CMK (cell line): ENCODE data around the gene HMG20B.
A peak's percentile ranks its signal among the peaks of the same experiment; 100 is the strongest.
"Not testable (repeated sequence)": the region's sequence is repeated elsewhere in the genome, so short reads cannot be mapped to it uniquely, and the experiment has no call there.

ENCODE experiments used
- DNase-seq: peaks from one replicate; pipeline ENCODE4 v3.0.0-alpha.2; 2010; ENCODE audit warnings: low read depth

Gene HMG20B

DNA sequence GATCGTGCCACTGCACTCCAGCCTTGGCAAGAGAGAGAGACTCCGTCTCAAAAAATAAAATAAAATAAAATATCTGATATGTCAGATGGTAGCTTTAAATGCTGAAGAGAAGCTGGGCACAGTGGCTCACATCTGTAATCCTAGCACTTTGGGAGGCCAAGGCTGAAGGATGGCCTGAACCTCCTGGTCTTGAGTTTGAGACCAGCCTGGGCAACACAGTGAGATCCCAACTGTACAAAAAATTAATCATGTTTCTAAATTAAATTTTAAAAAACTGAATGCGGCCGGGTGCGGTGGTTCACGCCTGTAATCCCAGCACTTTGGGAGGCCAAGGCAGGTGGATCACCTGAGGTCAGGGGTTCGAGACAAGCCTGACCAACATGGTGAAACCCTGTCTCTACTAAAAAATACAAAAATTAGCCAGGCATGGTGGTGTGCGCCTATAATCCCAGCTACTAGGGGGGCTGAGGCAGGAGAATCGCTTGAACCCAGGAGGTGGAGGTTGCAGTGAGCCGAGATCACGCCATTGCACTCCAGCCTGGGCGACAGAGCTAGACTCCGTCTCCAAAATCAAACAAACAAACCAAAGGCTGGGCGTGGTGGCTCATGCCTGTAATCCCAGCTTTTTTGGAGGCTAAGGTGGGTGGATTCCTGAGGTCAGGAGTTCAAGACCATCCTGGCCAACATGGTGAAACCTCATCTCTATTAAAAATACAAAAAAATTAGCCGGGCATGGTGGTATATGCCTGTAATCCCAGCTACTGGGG, 11.5 kb downstream of the HMG20B start:
- DNase-seq: not testable (repeated sequence)

- no peak for DNase-seq
Measured at GRCh38 chr19:3585301-3586126, 12.8 kb downstream of the HMG20B start, which contains the start of gene GIPC3. TSS of gene GIPC3 (plus strand) at chr19:3585478. CDS start at chr19:3585598, 120 bp downstream.

DNA sequence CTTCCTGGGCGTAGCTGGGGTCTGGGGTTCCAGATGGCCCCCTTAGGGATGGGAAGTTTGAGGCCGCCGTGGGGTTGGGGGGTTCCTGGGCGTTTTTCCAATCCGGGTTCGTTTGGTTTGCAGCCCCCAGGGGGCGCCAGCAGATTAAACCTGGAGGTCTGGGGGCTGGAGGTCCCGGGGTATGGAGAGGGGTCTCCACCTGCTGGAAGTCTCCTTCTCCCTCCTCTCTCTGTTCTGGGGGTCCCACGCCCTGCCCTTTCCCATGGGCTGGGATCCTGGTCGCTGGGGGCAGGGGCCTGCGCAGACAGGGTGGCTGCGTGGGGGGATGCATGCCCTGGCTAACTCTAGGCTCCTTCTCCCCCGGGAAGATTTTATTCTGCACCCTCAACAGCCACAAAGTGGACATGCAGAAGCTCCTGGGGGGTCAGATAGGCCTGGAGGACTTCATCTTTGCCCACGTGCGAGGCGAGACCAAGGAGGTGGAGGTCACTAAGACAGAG, 13.4 kb downstream of the HMG20B start:
- DNase-seq: no peak

GRCh38 chr19:3586707-3587346, 14.1 kb downstream of the HMG20B start:
- no peak for DNase-seq

DNA sequence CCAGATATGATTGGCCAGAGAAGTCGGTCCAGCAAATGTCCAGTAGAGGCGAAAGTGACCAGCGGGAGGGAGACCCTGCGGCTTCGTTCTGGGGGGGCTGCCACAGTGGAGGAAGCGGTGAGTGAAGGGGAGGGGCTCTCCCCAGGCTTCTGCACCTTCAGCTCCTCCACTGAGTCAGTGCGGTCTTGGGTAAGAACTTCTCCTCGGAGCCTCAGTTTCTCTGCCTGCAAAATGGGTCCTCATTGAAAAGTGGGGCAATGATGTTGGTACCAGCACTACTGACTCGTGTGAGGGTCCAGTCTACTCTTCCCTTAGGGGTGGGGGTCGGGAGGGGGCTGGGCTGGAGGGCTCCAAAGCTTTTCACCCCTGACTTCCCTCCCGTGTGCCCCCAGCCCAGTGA, 16.7 kb downstream of the HMG20B start:
- DNase-seq: no peak

GRCh38 chr19:3589949-3590348, 17.2 kb downstream of the HMG20B start:
- no peak for DNase-seq

DNA sequence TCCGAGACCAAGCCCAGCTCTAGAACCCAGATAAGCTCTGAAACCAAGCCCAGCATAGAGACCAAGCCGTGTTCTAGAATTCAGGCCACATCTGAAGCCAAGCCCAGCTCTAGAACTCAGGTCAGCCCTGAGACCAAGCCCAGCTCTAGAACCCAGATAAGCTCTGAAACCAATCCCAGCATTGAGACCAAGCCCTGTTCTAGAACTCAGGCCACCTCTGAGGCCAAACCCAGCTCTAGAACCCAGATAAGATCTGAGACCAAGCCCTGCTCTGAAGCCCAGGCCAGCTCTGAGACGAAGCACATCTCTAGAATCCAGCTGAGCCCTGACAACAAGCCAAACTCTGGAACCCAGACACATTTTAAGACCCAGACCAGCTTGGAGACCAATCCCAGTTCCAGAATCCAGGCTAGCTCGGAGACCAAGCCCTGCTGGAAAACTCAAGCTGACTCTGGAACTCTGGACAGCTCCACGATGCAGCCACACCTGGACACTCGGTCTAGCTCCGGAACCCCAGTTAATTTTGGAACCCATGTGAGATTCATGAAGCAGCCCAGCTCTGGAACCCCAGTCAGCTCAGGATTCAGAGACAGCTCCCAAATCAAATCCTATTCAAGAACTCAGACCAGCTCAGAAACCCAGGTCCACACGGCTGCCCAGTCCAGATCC, 18.4 kb downstream of the HMG20B start:
- no peak for DNase-seq

GRCh38 chr19:3591876-3592613, 19.3 kb downstream of the HMG20B start:
- no peak for DNase-seq

DNA sequence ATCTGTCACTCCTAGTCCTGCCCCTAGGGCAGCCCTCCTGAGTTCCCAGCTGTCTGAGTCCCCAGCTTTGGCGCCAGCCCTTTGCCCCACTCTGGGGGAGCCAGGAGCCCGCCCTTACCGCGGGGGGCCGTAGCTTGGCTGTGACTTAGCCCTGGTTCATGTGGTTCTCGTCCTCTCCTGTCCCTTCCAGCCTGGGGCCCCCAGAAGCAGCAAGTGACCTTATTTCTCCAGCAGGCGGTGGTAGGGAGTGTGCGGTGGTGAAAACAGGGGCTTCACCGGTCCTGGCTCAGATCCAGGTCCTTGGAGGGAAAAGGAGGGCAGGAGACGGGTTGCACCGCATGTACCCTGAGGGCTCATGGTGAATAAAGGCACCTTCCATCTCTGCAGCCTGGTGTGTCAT, 20.4 kb downstream of the HMG20B start:
- no peak for DNase-seq

DNA sequence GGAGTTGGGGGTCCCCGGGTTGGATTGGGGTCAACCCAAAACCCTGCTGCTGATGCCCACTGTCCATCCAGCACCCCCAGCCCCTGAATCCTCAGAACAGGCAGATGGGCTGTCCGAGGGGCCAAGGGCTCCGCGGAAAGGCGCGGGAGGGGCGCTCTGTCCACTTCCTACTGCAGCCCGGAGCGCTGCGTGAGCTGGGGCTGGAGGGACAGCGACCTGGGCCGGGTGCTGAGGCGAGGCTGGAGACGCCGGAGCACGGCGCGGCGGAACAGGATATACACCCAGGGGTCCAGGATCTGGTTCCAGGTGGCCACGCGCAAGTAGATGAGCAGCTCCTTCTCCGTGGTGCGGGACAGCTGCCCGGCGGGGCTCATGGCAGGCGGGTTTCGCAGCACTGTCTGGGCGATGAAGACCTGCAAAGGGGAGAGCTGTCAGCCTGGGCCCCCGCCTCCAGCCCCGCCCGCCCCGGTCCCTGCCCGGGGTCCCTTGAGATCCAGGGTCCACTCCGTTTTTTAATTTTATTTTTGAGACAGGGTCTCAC, 22.8 kb downstream of the HMG20B start:
- DNase-seq: no peak

GRCh38 chr19:3599776-3600187, 27.0 kb downstream of the HMG20B start:
- DNase-seq: no peak

- DNase-seq: no peak
Measured at GRCh38 chr19:3601021-3601420, 28.3 kb downstream of the HMG20B start.

GRCh38 chr19:3603121-3603811, 30.5 kb downstream of the HMG20B start:
- DNase-seq: no peak

DNA sequence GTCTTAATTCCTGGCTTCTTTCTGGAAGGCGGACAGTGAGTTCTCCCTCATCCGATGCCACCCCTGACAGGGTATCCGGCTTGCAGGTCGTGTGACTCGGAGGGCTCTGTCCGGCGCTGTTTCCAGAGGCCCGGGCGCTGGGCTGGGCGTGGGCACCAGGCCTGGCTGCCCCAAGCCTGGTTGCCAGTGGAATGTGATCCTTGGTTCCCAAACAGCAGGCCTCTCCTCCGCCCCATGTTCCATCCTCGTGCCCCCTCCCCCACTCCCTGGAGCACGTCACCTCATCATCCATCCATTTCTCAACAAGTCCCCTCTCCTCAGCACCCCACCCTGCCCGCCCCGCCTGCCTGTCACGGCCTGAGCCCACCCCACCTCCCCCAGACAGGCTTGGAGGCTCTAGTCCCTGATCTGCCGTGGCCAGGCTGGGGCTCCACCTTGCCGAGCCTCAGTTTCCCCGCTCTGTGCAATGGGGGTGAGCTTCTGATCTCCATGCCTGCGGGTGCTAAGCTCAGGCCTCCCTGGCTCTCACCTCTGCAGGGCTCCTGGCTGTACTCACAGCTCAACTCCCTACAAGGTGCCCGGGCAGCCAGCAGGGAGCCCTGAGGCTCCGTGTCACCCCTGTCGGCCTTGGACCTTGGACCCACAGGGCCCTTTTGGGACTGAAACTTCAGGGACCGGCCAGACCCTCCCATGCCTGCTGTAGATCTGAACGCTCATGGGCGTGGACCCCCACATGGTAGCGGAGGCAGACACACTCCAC, 31.7 kb downstream of the HMG20B start:
- no peak for DNase-seq

DNA sequence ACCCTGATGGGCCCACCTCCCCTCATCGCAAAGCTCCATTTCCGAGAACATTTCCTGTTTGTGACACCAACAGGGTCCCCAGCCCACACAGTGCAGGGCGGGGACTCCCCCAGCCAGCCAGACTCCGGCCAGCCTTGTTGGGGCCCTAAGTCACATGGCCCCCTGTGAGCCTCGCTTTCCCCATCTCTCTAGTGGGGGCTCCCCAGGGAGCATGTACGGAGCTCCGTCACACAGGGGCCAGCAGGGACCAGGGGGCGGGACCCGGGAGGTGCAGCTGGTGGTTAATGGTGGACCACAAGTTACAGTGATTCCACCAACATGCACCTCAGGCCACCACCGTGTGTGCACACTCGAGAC, 32.2 kb downstream of the HMG20B start:
- no peak for DNase-seq

GRCh38 chr19:3605361-3605760, 32.6 kb downstream of the HMG20B start:
- no peak for DNase-seq

GRCh38 chr19:3605770-3606169, 33.0 kb downstream of the HMG20B start:
- no peak for DNase-seq

DNA sequence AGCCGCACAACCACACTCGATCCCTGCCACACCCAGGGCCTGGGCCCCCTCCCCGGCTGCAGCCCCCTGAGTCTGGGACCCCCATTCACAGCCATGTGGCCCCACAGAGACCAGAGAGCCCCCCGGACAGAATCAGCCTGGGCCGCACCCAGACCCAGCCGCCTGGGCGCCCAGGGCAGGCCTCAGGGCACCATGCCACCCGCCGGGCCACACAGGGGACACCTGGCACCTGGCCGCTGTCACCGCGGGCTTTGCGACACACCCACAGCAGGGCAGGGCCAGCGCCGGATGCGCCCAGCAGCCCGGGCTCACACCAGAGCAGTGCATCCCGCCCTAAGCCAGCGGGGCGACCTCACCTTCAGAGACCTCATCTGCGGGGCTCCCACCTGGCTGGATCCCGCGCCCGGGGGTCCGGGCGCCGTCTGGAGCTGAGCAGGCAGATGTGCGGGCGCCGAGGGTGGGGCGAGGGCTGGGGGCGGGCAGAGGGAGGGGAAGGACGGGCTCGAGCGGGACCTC, 33.5 kb downstream of the HMG20B start:
- DNase-seq: no peak

DNA sequence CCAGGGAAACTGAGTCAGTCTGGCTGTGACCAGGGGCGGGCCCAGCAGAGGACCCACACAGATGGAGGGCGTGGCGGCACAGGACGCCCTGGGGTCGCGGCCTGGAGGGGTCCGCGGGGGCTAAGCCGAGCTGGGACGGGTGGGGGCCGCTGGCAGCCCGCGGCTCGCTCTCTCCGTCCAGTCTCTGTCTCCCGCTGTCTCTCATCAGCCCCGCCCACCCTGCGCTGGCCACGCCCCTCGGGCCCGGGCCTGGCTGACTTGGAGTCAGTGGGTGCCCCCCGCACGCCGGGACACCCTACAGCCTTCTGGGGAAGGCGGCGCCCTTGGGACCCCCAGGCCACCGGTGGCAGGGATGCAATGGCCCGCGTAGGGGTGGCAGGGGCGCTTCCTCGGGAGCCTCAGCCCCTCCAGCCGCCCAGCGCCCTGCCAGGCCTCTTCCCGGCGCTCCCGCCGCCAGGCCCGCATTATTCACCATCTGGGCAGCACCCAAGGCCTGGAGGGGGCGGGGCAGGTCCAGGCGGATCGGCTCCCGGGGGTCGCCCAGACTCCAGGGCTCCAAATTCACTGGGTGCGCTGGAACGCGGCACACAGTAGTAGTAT, 34.0 kb downstream of the HMG20B start, which contains the start of gene TBXA2R:
TSS of gene TBXA2R (minus strand) at position 186 of the 600 bp plus-strand sequence. CDS start 6,241 bp downstream, outside the sequence.
- peak; percentile 71 for DNase-seq
